Memory B cell (primary cell): Measurements from ENCODE around the gene ANKRD9.

Experiments
- ATAC-seq: fragments of 150-1000 bp; cut with Tn5 transposase; 2 replicates; pipeline ENCODE4 v1.10.0; 2021; ENCODE audit warnings: low read depth, mild to moderate bottlenecking, moderate library complexity
- DNase-seq, 2 donors: peaks; one replicate each; pipeline ENCODE4 v3.0.0; 2022; ENCODE audit warnings: low spot score in 2 of 2
- H3K27ac Mint-ChIP-seq: one replicate; pipeline ENCODE4 v1.8.0; 2022; ENCODE audit warnings: mild to moderate bottlenecking, moderate library complexity, mixed read lengths
- H3K27me3 Mint-ChIP-seq: one replicate; pipeline ENCODE4 v1.8.0; 2022; ENCODE audit warnings: mixed read lengths
- H3K36me3 Mint-ChIP-seq: one replicate; pipeline ENCODE4 v1.8.0; 2022; ENCODE audit warnings: mild to moderate bottlenecking, mixed read lengths
- H3K4me1 Mint-ChIP-seq: one replicate; pipeline ENCODE4 v1.8.0; 2022; ENCODE audit warnings: mixed read lengths
- H3K4me3 Mint-ChIP-seq: one replicate; pipeline ENCODE4 v1.8.0; 2022; ENCODE audit warnings: mild to moderate bottlenecking, moderate library complexity, mixed read lengths
- H3K9me3 Mint-ChIP-seq: one replicate; pipeline ENCODE4 v1.8.0; 2022; ENCODE audit warnings: mixed read lengths

Gene ANKRD9

DNA sequence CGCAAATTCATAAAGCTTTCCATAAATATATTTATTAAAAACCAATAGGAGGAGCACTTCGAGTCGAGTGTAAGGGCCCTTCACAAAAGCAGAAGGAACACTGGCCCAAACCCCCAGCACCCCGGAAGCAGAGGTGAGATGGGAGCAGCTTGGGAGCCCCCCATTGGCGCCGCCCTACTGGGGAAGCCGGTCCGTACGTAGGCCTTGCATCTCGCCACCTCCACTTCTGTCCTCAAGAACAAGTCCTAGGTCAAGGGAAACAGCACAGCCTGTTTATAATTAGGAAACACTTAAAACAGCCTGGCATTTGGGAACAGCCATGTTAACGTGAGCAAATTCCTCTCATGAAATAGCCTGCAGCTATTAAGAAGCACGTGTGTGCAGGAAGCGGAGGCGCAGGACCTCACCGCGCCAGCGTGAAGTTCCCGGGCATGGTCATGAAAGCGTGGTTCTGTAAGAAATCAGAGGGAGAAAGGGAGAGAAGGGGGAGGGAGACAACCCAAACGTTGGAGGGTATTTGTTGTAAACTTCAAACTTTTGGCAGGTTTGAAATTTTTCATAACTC is 7.7 kb downstream of the ANKRD9 start:
- Mint-ChIP-seq H3K36me3 (peaks cover 8% of the 10 kb centered on the region), H3K4me1 (peaks cover 2% of the 10 kb centered on the region), H3K9me3 (no peaks in the 10 kb centered on the region), H3K27ac (no peak overlapping the region), H3K27me3 (no peaks in the 10 kb centered on the region), H3K4me3 (no peak overlapping the region)
- ATAC-seq, result no peak
- no peak for DNase-seq

DNA sequence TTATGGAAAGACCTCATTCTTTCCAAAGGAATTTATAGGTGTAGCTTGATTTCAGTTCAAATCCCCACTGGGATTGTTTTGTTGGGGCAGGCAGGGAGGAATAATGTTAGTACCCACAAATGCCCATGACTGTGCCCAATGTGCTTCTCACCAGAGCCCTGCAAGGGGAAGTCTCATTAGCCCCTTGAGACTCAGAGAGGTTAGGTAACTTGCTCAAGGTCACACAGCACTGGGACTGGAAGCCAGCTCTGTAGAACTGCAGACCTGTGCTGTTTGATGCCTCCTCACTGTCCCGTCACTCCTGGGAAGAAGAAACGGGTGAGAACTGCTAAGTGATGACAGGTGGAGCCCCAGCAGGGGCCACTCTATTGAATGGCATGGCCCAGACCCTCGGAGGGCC is 8.9 kb downstream of the ANKRD9 start:
- Mint-ChIP-seq H3K27ac (no peak overlapping the region), H3K36me3 (peaks cover 7% of the 10 kb centered on the region), H3K27me3 (no peaks in the 10 kb centered on the region), H3K4me1 (peaks cover 2% of the 10 kb centered on the region), H3K9me3 (no peaks in the 10 kb centered on the region), H3K4me3 (no peak overlapping the region)
- DNase-seq (no peak), ATAC-seq (no peak)

DNA sequence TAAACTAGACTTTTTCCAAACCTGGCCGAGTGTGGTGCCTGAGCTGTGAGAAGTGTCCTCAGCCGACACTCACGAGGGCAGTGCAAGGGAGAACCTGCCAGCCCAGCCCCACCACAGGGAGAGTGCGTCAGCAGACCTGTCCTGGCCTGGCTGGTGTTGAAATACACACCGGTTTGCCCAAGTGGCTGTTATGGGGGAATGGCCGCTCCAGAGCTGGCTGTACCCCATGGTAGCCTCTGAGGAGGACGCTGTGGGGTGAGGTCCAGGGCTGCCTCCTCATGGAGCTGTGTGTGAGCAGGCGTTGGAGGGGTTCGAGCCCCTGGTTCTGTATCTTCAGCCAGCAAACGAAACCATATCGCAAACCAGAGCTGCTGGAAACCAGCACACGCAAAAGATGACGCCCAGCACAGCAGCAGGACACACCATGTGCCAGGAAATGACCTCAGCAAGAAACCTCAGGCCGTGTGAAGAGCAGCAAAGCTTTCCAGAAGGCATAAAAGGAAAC is 9.4 kb downstream of the ANKRD9 start:
- Mint-ChIP-seq H3K27me3 (no peaks in the 10 kb centered on the region), H3K27ac (no peak overlapping the region), H3K9me3 (no peaks in the 10 kb centered on the region), H3K4me3 (no peak overlapping the region), H3K36me3 (peaks cover 7% of the 10 kb centered on the region), H3K4me1 (peaks cover 2% of the 10 kb centered on the region)
- ATAC-seq (no peak), DNase-seq (no peak)

- no peak for DNase-seq
- H3K36me3 Mint-ChIP-seq, result peaks cover 7% of the 10 kb centered on the region
- H3K4me3 Mint-ChIP-seq, result no peak overlapping the region
- no peak for ATAC-seq
- H3K27me3 Mint-ChIP-seq, result no peaks in the 10 kb centered on the region
- H3K9me3 Mint-ChIP-seq, result no peaks in the 10 kb centered on the region
- H3K4me1 Mint-ChIP-seq, result peaks cover 2% of the 10 kb centered on the region
- H3K27ac Mint-ChIP-seq, result no peak overlapping the region
These were observed 10.0 kb downstream of the ANKRD9 start for GRCh38 chr14:102499401-102500157.

DNA sequence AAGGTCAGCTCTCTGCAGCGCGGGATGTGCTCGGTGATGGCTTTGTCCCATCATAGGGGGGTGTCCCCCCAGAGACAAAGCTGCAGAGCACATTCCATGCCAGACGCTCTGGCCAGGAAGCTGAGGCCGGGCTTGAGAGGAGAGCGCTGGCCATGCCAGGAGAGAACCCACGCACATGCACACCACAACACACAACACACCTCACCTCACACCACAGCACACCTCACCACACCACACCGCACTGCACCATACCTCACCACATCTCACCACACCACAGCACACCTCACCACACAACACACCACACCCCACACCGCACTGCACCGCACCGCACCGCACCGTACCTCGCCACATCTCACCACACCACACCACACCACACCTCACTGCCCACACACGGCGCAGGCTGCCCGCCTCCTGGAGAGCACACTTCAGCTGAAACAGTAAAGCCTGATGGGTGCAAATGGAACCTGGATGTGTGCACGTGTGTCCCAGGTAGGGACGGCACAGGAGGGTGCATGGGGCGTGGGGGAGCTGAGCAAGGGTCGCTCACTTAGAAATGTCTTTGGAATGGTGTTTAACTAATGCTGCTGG is 10.8 kb downstream of the ANKRD9 start:
- no peak overlapping the region for H3K4me3 Mint-ChIP-seq
- peaks cover 2% of the 10 kb centered on the region for H3K4me1 Mint-ChIP-seq
- no peak overlapping the region for H3K27ac Mint-ChIP-seq
- no peaks in the 10 kb centered on the region for H3K9me3 Mint-ChIP-seq
- DNase-seq (no peak), ATAC-seq (no peak)
- H3K36me3 Mint-ChIP-seq, result peaks cover 7% of the 10 kb centered on the region
- H3K27me3 Mint-ChIP-seq, result no peaks in the 10 kb centered on the region

- no peak overlapping the region for H3K27ac Mint-ChIP-seq
- no peak for ATAC-seq
- no peaks in the 10 kb centered on the region for H3K27me3 Mint-ChIP-seq
- H3K9me3 Mint-ChIP-seq, result no peaks in the 10 kb centered on the region
- H3K36me3 Mint-ChIP-seq, result peaks cover 7% of the 10 kb centered on the region
- DNase-seq, result no peak
- H3K4me3 Mint-ChIP-seq, result no peak overlapping the region
- peaks cover 2% of the 10 kb centered on the region for H3K4me1 Mint-ChIP-seq
These were observed 11.4 kb downstream of the ANKRD9 start for GRCh38 chr14:102497998-102498677.

GRCh38 chr14:102496958-102497744 is 12.4 kb downstream of the ANKRD9 start:
- Mint-ChIP-seq H3K4me1 (peaks cover 2% of the 10 kb centered on the region), H3K9me3 (no peaks in the 10 kb centered on the region), H3K4me3 (no peak overlapping the region), H3K27me3 (no peaks in the 10 kb centered on the region), H3K36me3 (peaks cover 7% of the 10 kb centered on the region), H3K27ac (no peak overlapping the region)
- ATAC-seq (no peak), DNase-seq (no peak)

DNA sequence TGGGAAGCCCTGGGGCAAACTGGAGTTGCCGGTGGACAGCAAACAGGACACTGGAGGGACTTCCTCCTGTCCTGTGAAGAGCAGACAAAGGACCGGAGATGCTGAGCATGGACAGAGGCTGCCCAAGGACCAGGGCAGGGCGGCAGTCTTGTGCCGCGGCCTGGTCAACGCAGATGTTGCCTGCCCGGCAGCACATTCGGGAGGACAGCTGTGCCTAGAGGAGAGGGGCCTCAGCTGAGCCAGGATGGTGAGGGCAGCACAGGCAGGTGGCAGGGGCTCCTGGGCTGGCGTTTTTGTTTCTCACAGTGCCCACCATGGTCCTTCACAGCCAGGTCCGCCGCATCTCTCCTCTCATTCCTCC is 13.3 kb downstream of the ANKRD9 start:
- peaks cover 2% of the 10 kb centered on the region for H3K4me1 Mint-ChIP-seq
- H3K27me3 Mint-ChIP-seq, result no peaks in the 10 kb centered on the region
- H3K9me3 Mint-ChIP-seq, result no peaks in the 10 kb centered on the region
- H3K4me3 Mint-ChIP-seq, result no peak overlapping the region
- DNase-seq (no peak), ATAC-seq (no peak)
- H3K27ac Mint-ChIP-seq, result no peak overlapping the region
- peaks cover 7% of the 10 kb centered on the region for H3K36me3 Mint-ChIP-seq

DNA sequence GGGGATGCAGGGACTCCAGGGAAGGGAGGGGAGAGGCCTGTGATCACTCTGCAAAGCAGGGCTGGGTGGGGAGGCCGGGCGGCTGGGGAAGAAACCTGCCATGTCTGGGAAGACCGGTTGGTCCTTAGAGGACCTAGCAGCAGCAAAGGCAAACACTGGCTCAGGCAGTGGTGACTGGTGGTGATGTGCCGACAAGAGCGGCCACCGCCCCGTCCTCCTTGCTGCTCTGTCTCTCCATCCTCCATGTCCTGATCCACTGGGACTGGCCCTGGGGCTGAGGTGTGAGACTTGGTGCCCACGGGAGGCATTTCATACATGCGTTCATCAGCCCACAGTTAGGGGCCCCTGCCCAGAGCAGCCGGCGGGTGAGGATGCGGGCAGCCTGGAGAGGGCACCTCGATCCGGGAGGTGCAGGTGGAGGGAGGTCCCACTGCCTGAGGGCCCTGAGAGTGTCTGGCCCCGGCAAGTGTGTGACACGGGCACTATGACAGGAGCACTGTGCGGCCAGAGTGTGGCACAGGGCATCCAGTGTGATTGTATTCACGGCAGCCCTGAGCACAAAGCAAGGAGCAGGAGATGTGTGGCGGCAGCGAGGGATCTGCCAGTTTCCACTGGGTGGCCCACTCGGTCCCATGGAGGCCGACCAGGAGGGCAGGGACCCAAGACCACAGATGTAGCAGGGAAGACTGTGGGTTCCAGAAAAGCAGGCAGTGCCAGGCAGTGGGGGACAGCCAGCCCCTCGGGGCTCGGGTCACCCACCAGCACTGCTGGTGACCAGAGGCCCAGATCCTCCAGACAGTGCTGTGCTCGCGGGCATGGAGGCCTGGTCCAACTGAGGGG is 13.9 kb downstream of the ANKRD9 start:
- no peak overlapping the region for H3K27ac Mint-ChIP-seq
- H3K4me1 Mint-ChIP-seq, result peaks cover 2% of the 10 kb centered on the region
- H3K4me3 Mint-ChIP-seq, result no peak overlapping the region
- no peak for DNase-seq
- no peak for ATAC-seq
- H3K9me3 Mint-ChIP-seq, result no peaks in the 10 kb centered on the region
- peaks cover 7% of the 10 kb centered on the region for H3K36me3 Mint-ChIP-seq
- no peaks in the 10 kb centered on the region for H3K27me3 Mint-ChIP-seq

GRCh38 chr14:102493585-102493984 is 16.0 kb downstream of the ANKRD9 start:
- Mint-ChIP-seq H3K36me3 (peaks cover 2% of the 10 kb centered on the region), H3K9me3 (no peaks in the 10 kb centered on the region), H3K27me3 (no peaks in the 10 kb centered on the region), H3K4me1 (no peaks in the 10 kb centered on the region), H3K4me3 (no peak overlapping the region), H3K27ac (no peak overlapping the region)
- DNase-seq (no peak), ATAC-seq (no peak)

- Mint-ChIP-seq H3K4me3 (no peak overlapping the region), H3K36me3 (peaks cover 2% of the 10 kb centered on the region), H3K9me3 (no peaks in the 10 kb centered on the region), H3K27me3 (no peaks in the 10 kb centered on the region), H3K4me1 (no peaks in the 10 kb centered on the region), H3K27ac (no peak overlapping the region)
- DNase-seq, result no peak
- no peak for ATAC-seq
These were observed 16.5 kb downstream of the ANKRD9 start for GRCh38 chr14:102493096-102493495.

GRCh38 chr14:102492531-102492910 is 17.1 kb downstream of the ANKRD9 start:
- ATAC-seq, result no peak
- Mint-ChIP-seq H3K36me3 (no peaks in the 10 kb centered on the region), H3K4me3 (no peak overlapping the region), H3K4me1 (no peaks in the 10 kb centered on the region), H3K9me3 (no peaks in the 10 kb centered on the region), H3K27ac (no peak overlapping the region), H3K27me3 (no peaks in the 10 kb centered on the region)
- DNase-seq, result no peak
